ENCODE data around the gene OR5L1. TPM values are rescaled to one million over a fixed set of nuclear protein-coding genes. Genes with fewer than 3 reads are reported as not detected.

The OR5L1 gene
- polyA plus RNA-seq (2013, experiment 1 of 2; ENCODE audit: insufficient read length) = not detected
- not detected for polyA plus RNA-seq (2013, experiment 2 of 2; ENCODE audit: insufficient read length)

DNA sequence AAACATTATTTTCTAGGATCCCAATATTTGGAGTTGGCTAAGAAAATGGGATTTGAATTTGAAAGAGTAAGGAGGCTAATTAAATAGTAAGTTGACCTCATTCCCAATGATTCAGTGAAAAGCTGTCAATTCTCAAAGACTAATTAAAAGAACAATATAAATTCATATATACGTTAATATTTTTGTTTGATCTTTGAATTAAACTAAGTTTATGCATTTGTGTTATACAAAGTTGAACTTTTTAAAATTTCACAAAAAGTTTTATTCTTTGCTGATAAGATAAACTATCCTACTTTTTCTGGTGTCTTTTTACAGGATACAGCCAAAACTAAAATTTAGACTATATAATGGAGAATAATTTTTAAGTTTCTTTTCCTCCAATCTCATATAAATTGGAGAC is at the start of gene OR5L1:
TSS of gene OR5L1 (plus strand) at position 301 of the 400 bp plus-strand sequence. CDS start 100 bp downstream, outside the sequence.
- no peak for DNase-seq

- no peak for DNase-seq
Measured at GRCh38 chr11:55773138-55773537, 38.0 kb upstream of the OR5L1 start, which contains the start of gene OR5D13. Gene OR5D13, plus strand, starts transcription at chr11:55773438. Its CDS starts 0 bp downstream, at chr11:55773438.

DNA sequence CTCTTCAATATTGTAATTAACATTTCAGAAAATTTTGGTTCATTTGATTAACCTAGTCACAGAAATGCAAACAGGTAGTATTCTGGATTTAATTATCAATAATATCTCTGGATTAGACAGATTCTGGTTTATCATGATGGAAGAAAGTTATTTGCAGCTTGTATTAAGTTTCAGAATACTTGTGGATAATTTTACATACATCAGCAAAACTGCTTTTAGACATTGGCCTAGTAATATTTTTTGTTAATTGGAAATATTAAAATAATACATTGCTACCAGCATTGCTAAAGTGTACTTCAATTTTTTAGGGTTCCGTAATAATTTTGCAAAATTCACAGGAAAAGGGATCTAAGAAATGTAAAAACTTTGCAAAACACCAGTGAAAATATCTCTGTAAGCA is 19.6 kb upstream of the OR5L1 start:
- no peak for DNase-seq

GRCh38 chr11:55793321-55793720 is 17.8 kb upstream of the OR5L1 start:
- DNase-seq = no peak

- no peak for DNase-seq
Measured at GRCh38 chr11:55795256-55795655, 15.9 kb upstream of the OR5L1 start, which contains the start of gene OR5D14. Gene OR5D14, plus strand, starts transcription at chr11:55795556. Its CDS starts 0 bp downstream, at chr11:55795556.

DNA sequence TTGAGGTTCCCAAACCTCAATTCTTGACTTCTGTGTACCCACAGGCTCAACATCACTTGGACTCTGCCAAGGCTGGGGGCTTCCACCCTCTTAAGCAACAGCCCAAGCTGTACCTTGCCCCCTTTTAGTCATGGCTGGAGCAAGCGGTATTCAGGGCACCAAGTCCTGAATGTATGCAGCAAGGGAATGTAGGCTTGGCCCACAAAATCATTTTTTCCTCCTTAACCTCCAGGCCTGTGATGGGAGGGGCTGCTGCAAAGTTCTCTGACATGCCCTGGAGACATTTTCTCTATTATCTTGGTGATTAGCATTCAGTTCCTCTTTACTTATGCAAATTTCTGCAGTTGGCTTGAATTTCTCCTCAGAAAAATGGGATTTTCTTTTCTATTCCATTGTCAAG is 4.9 kb upstream of the OR5L1 start:
- no peak for DNase-seq

GRCh38 chr11:55819330-55819729 is 8.2 kb downstream of the OR5L1 start, which contains the start of gene OR5D18:
Gene OR5D18, plus strand, starts transcription at chr11:55819630. Its CDS starts 0 bp downstream, at chr11:55819630.
- no peak for DNase-seq

DNA sequence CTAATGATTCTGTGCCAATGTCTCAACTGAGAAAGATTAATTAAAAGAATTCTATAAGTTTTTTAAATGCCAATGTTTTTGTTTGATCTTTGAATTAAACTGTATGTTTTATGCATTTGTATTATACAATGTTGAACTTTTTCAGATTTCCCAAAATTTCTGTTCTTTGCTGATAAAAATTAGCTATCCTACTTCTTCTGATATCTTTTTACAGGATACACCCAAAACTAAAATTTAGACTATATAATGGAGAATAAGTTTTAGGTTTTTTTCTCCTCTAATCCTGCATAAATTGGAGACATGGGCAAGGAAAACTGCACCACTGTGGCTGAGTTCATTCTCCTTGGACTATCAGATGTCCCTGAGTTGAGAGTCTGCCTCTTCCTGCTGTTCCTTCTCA is 15.8 kb downstream of the OR5L1 start, which contains the start of gene OR5L2:
TSS of gene OR5L2 (plus strand) at position 301 of the 400 bp plus-strand sequence. CDS start at position 301, 0 bp downstream.
- no peak for DNase-seq

- no peak for DNase-seq
Measured at GRCh38 chr11:55838452-55838851, 27.3 kb downstream of the OR5L1 start, which contains the start of gene OR5D16. Gene OR5D16, plus strand, starts transcription at chr11:55838752. Its CDS starts 0 bp downstream, at chr11:55838752.

DNA sequence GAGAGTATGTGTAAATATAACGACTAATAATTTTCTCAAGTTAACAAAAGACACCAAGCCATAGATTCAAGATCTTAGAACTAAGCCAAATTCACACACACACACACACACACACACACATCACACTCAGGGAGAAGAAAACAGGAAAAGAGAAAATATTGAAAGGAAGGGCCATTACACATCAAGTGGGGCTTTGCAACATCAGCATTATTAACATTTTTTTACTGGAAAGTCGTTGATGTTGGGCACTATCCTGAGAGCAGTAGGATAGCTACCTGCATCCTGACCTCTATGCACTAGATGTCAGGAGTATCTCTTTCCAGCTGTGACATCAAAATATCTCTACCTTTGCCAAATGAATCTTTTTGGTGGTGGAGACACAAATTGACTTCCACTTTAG is 36.3 kb downstream of the OR5L1 start:
- no peak for DNase-seq

- no peak for DNase-seq
Measured at GRCh38 chr11:55849037-55849436, 37.9 kb downstream of the OR5L1 start.

- DNase-seq = no peak
Measured at GRCh38 chr11:55852141-55852540, 41.0 kb downstream of the OR5L1 start.

DNA sequence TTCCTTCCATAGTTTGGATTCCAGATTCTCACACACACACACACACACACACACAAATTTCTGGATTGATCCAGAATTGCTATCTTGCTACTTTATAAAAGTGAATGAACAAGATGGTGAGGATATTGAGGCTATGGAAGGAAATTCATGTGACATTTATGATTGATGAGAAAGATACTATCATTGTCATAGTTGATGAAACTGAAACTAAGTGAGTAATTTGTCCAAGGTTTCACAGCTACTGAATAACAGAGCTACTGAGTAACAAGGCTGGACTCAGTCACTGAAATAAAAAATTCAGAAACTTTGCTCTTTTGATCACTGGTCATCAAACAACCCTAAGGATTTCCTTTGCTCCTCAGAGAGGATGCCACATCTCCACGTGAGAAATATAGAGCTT is 43.5 kb downstream of the OR5L1 start:
- no peak for DNase-seq
